Prostate gland (tissue), 2 donors: ENCODE results near the gene SFXN3. TPM values are rescaled to one million over a fixed set of nuclear protein-coding genes. Genes with fewer than 3 reads are reported as not detected.

Experiments used
- DNase-seq: peaks from one replicate; pipeline ENCODE4 v3.0.0-alpha.2; 2019; ENCODE audit warnings: low spot score
- H3K27ac ChIP-seq, 2 donors: fragments of 200-600 bp; sonication (generic); 2 replicates each; pipeline ENCODE4 v1.5.1; 2017 to 2019
- H3K27me3 ChIP-seq: fragments of 200-600 bp; sonication (generic); replicated peaks from 2 replicates; pipeline ENCODE4 v1.5.1; 2019; ENCODE audit not compliant: insufficient read depth
- H3K36me3 ChIP-seq, 2 donors: fragments of 200-600 bp; sonication (generic); 1 replicate in 1 of 2; 2 replicates in 1 of 2; pipeline versions ENCODE4 v1.5.1 to v1.8.1; 2017 to 2019
- H3K4me1 ChIP-seq: fragments of 200-600 bp; sonication (generic); replicated peaks from 2 replicates; pipeline ENCODE4 v1.5.1; 2019
- H3K4me3 ChIP-seq, 2 donors: fragments of 200-600 bp; sonication (generic); 2 replicates each; pipeline ENCODE4 v1.5.1; 2017 to 2019
- H3K9me3 ChIP-seq: fragments of 200-600 bp; sonication (generic); 2 replicates; pipeline ENCODE4 v1.5.1; 2017
- CTCF ChIP-seq, 4 experiments: fragments of 200-600 bp in 2 of 4; fragments of 450-650 bp in 2 of 4; sonication (generic) in 2 of 4; IDR thresholded peaks; 1 replicate in 3 of 4; 2 replicates in 1 of 4; pipeline ENCODE4 v1.5.1; 2016 to 2019; ENCODE audit warnings: antibody characterized with exemption in 4 of 4, mild to moderate bottlenecking in 2 of 4, moderate library complexity in 2 of 4
- POLR2A ChIP-seq: fragments of 450-650 bp; IDR thresholded peaks from one replicate; pipeline ENCODE4 v1.6.1; 2016; ENCODE audit warnings: antibody characterized with exemption, mild to moderate bottlenecking
- POLR2AphosphoS5 ChIP-seq: sonication (generic); formaldehyde crosslinking; IDR thresholded peaks from one replicate; pipeline ENCODE4 v1.6.1; 2017; ENCODE audit warnings: antibody characterized with exemption
- WGBS: methylation state at CpG from one replicate; pipeline ENCODE4 v1.1.5; 2018; 5-methylcytosine and 5-hydroxymethylcytosine counted together
- intact Hi-C: fragments of 100-400 bp; cut with DNase I; formaldehyde crosslinking; loops from one replicate; pipeline ENCODE4 v1.14.2; 2022
- total RNA-seq, 2 donors: library from RNA; depleted of rRNA; stranded (reverse); fragments of >200 nt; gene quantifications; one replicate each; pipeline ENCODE4 v1.1.0, GENCODE V29; 2016

Gene SFXN3
- total RNA-seq, 2 donors from 2014 or later = 20.7 to 65.4 TPM

DNA sequence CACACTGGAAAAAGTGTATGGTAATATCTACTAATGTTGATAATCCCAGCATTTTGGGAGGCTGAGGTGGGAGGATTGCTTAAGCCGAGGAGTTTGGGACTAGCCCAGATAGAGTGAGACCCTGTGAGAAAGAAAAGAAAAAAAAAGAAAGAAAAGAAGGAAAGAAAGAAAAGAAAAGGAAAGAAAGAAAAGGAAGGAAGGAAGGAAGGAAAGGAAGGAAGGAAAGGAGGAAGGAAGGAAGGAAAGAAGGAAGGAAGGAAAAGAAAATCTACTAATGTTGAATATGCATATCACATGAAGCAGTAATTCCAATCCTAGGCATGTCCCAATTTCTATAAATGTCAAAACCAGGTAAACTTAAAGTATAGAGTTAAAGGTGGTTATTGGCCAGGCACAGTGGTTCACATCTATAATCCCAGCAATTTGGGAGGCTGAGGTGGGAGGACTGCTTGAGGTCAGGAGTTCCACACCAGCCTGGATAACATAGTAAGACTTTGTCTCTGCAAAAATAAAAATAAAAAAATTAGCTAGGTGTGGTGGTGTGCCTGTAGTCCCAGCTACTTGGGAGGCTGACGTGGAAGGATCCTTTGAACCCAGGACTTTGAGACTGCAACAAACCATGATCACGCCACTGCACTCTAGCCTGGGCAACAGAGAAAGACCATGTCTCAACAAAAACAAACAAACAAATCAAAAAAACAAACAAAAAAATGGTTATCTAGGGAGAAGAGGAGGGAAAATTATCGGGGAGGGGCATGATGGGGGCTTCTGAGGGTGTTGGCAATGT is 25.5 kb downstream of the SFXN3 start:
- 96% methylated on average over 4 of the region's 4 CpGs for WGBS
- Histone ChIP-seq H3K36me3 (no peaks in the 10 kb centered on the region), H3K27ac (no peak overlapping the region), H3K4me3 (no peak overlapping the region), H3K9me3 (no peaks in the 10 kb centered on the region), H3K27me3 (no peaks in the 10 kb centered on the region), H3K4me1 (no peaks in the 10 kb centered on the region)
- DNase-seq = no peak
- intact Hi-C loops = no loop called here
- TF ChIP-seq POLR2AphosphoS5 = no peak
- TF ChIP-seq CTCF (IDR thresholded peaks at IDR 0.05) = no peak
- TF ChIP-seq POLR2A = no peak

- intact Hi-C loops = no loop called here
- peak overlapping the region; percentile 98 to 99 for H3K27ac ChIP-seq
- peak overlapping the region; percentile 76 to 83 for H3K4me3 ChIP-seq
- under 1% methylated on average over 37 of the region's 37 CpGs for WGBS
- peak; percentile 91 for DNase-seq
- peak; percentile 67 for TF ChIP-seq POLR2AphosphoS5
- peak; percentile 78 to 92 (median 89) for TF ChIP-seq CTCF (IDR thresholded peaks at IDR 0.05)
- no peak for TF ChIP-seq POLR2A
- no peaks in the 10 kb centered on the region for H3K36me3 ChIP-seq
- no peaks in the 10 kb centered on the region for H3K4me1 ChIP-seq
- H3K9me3 ChIP-seq = no peaks in the 10 kb centered on the region
- no peaks in the 10 kb centered on the region for H3K27me3 ChIP-seq
These were observed 29.3 kb downstream of the SFXN3 start for GRCh38 chr10:101060036-101060950.

DNA sequence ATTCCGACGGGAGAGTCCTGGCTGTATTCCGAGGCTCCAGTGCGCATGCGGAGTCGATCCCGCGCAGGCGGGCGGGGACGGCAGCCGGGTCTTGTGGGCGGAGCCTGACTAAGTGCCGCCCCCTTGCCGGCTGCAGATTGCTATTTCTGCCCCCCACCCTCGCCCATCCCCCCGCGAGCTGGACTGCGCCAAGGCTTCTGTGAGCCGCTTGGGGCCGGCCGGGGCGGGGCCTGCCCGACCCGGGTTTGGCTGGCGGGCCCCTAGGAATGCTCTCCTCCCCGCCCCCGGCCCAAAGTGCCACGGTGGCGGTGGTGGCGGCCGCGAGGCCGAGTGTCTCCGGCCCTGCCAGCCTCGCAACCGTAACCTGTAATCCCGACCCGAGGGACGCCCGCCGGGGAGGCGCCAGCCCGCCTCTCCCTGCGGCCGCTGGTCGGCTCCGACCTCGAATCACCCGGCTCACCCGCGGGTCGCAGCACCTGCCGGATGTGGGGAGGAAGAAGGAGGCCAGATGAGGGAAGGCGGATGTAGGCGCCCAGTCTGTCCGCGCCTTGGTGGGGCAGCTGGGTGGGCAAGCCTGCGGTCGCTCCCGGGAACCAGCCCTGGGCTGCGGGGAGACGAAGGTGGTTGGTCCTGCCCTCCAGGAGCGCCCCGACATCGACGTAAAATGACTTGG is 30.1 kb downstream of the SFXN3 start:
- TF ChIP-seq CTCF (IDR thresholded peaks at IDR 0.05) (peak in 2 of 4 experiments; percentile 19 to 29), POLR2AphosphoS5 (peak; percentile 89), POLR2A (peak; percentile 67)
- Histone ChIP-seq H3K4me3 (peak overlapping the region; percentile 76 to 83), H3K9me3 (no peaks in the 10 kb centered on the region), H3K4me1 (peaks cover 4% of the 10 kb centered on the region), H3K27ac (peak overlapping the region; percentile 98 to 99), H3K36me3 (no peaks in the 10 kb centered on the region), H3K27me3 (no peaks in the 10 kb centered on the region)
- DNase-seq = peak; percentile 90
- under 1% methylated on average over 60 of the region's 67 CpGs for WGBS
- intact Hi-C loops = no loop called here

GRCh38 chr10:101061624-101062231 is 30.7 kb downstream of the SFXN3 start, which contains the start of gene KAZALD1:
TSS of gene KAZALD1 (plus strand) at chr10:101061989. CDS start at chr10:101062593, 604 bp downstream.
- DNase-seq = peak; percentile 35
- H3K27ac ChIP-seq = peak within 1 kb of the TSS; percentile 98 to 99
- H3K9me3 ChIP-seq = no peaks in the 10 kb centered on the region
- no peak for TF ChIP-seq POLR2A
- TF ChIP-seq CTCF (IDR thresholded peaks at IDR 0.05) = no peak
- no peak for TF ChIP-seq POLR2AphosphoS5
- H3K4me3 ChIP-seq = peak within 1 kb of the TSS; percentile 76 to 83
- H3K4me1 ChIP-seq = peaks cover 5% of the 10 kb centered on the region
- intact Hi-C loops = no loop called here
- no peaks in the 10 kb centered on the region for H3K36me3 ChIP-seq
- H3K27me3 ChIP-seq = no peaks in the 10 kb centered on the region
- 26% methylated on average over 31 of the region's 31 CpGs for WGBS
